B cell (primary cell): ENCODE measurements around the gene DCTPP1. TPM values are rescaled to one million over a fixed set of nuclear protein-coding genes. Genes with fewer than 3 reads are reported as not detected.

Experiments
- ATAC-seq: fragments of 200-7000 bp; cut with Tn5 transposase; one replicate; pipeline ENCODE4 v1.10.0; 2021; ENCODE audit warnings: low read depth, mild to moderate bottlenecking, moderate number of reproducible peaks, moderate library complexity
- CTCF ChIA-PET: fragments of 350-600 bp; sonication (Branson Sonifier 250); formaldehyde crosslinking; loops from one replicate; lab custom pipeline; 2021; ENCODE audit warnings: antibody characterized with exemption, inconsistent platforms; lab: Charles Lee
- POLR2A ChIA-PET: fragments of 350-600 bp; sonication (Branson Sonifier 250); formaldehyde crosslinking; loops from one replicate; lab custom pipeline; 2021; ENCODE audit warnings: antibody characterized with exemption; lab: Charles Lee
- DNase-seq: peaks from one replicate; pipeline ENCODE4 v3.0.0; 2013
- H2AFZ ChIP-seq: 2 replicates; pipeline ENCODE4 v1.6.1; 2012; ENCODE audit warnings: mild to moderate bottlenecking, low read depth, low read length; ENCODE audit not compliant: insufficient read depth, poor library complexity, severe bottlenecking
- H3K27ac ChIP-seq, 2 donors: 1 replicate in 1 of 2; 2 replicates in 1 of 2; pipeline ENCODE4 v1.5.1; 2012 to 2013; ENCODE audit warnings: low read length in 2 of 2, mild to moderate bottlenecking in 2 of 2, moderate library complexity in 1 of 2
- H3K27me3 ChIP-seq, 4 experiments: fragments of 200-600 bp in 1 of 4; sonication (generic) in 1 of 4; replicated peaks in 1 of 4; 1 replicate in 2 of 4; 2 replicates in 2 of 4; pipeline versions ENCODE4 v1.6.1 to v1.7.0; 2013 to 2016; ENCODE audit warnings: low read length in 3 of 4, mild to moderate bottlenecking in 2 of 4, mixed read lengths in 1 of 4, moderate library complexity in 1 of 4; ENCODE audit not compliant: insufficient read depth in 4 of 4, control insufficient read depth in 3 of 4; ENCODE audit errors: control extremely low read depth in 1 of 4
- H3K36me3 ChIP-seq, 2 experiments: replicated peaks in 1 of 2; 1 replicate in 1 of 2; 2 replicates in 1 of 2; pipeline versions ENCODE4 v1.6.1 to v1.7.1; 2013; ENCODE audit warnings: low read length in 1 of 2; ENCODE audit not compliant: insufficient read depth in 2 of 2, control insufficient read depth in 1 of 2; ENCODE audit errors: control extremely low read depth in 1 of 2, extremely low read depth in 1 of 2
- H3K4me1 ChIP-seq, 2 donors: fragments of 200-600 bp in 1 of 2; sonication (generic) in 1 of 2; 1 replicate in 1 of 2; 2 replicates in 1 of 2; pipeline versions ENCODE4 v1.5.1 to v1.6.1; 2013 to 2017; ENCODE audit warnings: low read length in 2 of 2; ENCODE audit not compliant: control insufficient read depth in 2 of 2, insufficient read depth in 2 of 2
- H3K4me2 ChIP-seq: replicated peaks from 2 replicates; pipeline ENCODE3; 2012; ENCODE audit warnings: mild to moderate bottlenecking, low read depth, low read length; ENCODE audit not compliant: poor library complexity, severe bottlenecking
- H3K4me3 ChIP-seq, 5 experiments: fragments of 200-600 bp in 1 of 5; sonication (generic) in 1 of 5; 1 replicate in 3 of 5; 2 replicates in 2 of 5; pipeline versions ENCODE4 v1.5.1 to v1.7.0; 2011 to 2016; ENCODE audit warnings: low read length in 4 of 5, mild to moderate bottlenecking in 4 of 5, low read depth in 2 of 5, control low read depth in 1 of 5, moderate library complexity in 1 of 5; ENCODE audit not compliant: insufficient read depth in 1 of 5; ENCODE audit errors: control extremely low read depth in 1 of 5, extremely low read depth in 1 of 5
- H3K79me2 ChIP-seq: fragments of 200-600 bp; sonication (generic); one replicate; pipeline ENCODE4 v1.6.0; 2016; ENCODE audit warnings: low read length; ENCODE audit not compliant: control insufficient read depth, insufficient read depth
- H3K9ac ChIP-seq: fragments of 200-600 bp; sonication (generic); 2 replicates; pipeline ENCODE4 v1.6.1; 2017; ENCODE audit warnings: mild to moderate bottlenecking, low read length, moderate library complexity
- H3K9me3 ChIP-seq, 3 donors: one replicate each; pipeline versions ENCODE4 v1.6.1 to v1.7.1; 2013; ENCODE audit warnings: low read length in 2 of 3; ENCODE audit not compliant: control insufficient read depth in 2 of 3, insufficient read depth in 1 of 3; ENCODE audit errors: control extremely low read depth in 1 of 3
- H4K20me1 ChIP-seq: 2 replicates; pipeline ENCODE4 v1.6.0; 2012; ENCODE audit warnings: mild to moderate bottlenecking, low read length; ENCODE audit not compliant: insufficient read depth, control insufficient read depth, poor library complexity, severe bottlenecking
- H3K27ac Mint-ChIP-seq: one replicate; pipeline ENCODE4 v1.8.0; 2021; ENCODE audit warnings: mixed read lengths
- H3K27me3 Mint-ChIP-seq: one replicate; pipeline ENCODE4 v1.8.0; 2021; ENCODE audit warnings: mixed read lengths
- H3K4me1 Mint-ChIP-seq: one replicate; pipeline ENCODE4 v1.8.0; 2021; ENCODE audit warnings: mixed read lengths
- H3K4me3 Mint-ChIP-seq: one replicate; pipeline ENCODE4 v1.8.0; 2021; ENCODE audit warnings: mixed read lengths
- H3K9me3 Mint-ChIP-seq: one replicate; pipeline ENCODE4 v1.8.0; 2022; ENCODE audit warnings: mixed read lengths; ENCODE audit not compliant: insufficient read depth
- CTCF ChIP-seq: fragments of 200-600 bp; IDR thresholded peaks from one replicate; pipeline ENCODE4 v1.8.0; 2022; ENCODE audit warnings: antibody characterized with exemption, mild to moderate bottlenecking
- EZH2 ChIP-seq: IDR thresholded peaks from 2 replicates; pipeline ENCODE4 v1.6.1; 2012; ENCODE audit warnings: borderline replicate concordance, low read depth, mild to moderate bottlenecking, moderate library complexity, low read length; ENCODE audit not compliant: insufficient read depth, poor library complexity, severe bottlenecking
- WGBS: methylation state at CpG from one replicate; pipeline ENCODE4 v1.1.5; 2013; ENCODE audit warnings: missing lambda C conversion rate; ENCODE audit not compliant: insufficient coverage; 5-methylcytosine and 5-hydroxymethylcytosine counted together
- intact Hi-C: fragments of 100-400 bp; cut with micrococcal nuclease; formaldehyde crosslinking; loops from one replicate; pipeline ENCODE4 v1.10.0; 2022
- polyA plus RNA-seq: library from polyadenylated mRNA; depleted of rRNA; stranded (reverse); fragments of >200 nt; gene quantifications from 2 replicates; pipeline ENCODE4 v1.2.3, GENCODE V29; 2012
- total RNA-seq, 2 donors: library from RNA; stranded (reverse); fragments of 120-200 nt in 1 of 2; gene quantifications; 1 replicate in 1 of 2; 2 replicates in 1 of 2; pipeline versions ENCODE4 v1.2.3 to v1.2.4, GENCODE V29; 2013 to 2022

The DCTPP1 gene
- total and polyA plus RNA-seq, 2 donors (not counting 1 experiment from before 2014, with no cell fraction given): 25.0 to 30.3 TPM

DNA sequence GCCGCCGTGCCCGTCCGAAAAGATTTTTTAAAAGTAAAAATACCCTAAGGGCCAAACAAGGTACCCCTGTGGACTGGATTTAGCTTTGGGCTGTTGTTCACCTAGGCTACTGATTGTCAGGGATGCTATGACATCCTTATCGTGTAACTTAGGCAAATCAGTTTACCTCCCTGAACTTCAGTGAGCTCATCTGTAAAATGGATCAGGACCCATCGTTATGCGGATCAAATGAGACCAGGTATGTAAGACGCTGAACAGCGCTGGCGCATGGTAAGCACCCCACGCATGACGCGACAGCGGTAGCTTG lies 23.1 kb downstream of the DCTPP1 start:
- Histone ChIP-seq H3K4me3 (peak overlapping the region; percentile 42 to 76 (median 66)), H4K20me1 (no peaks in the 10 kb centered on the region), H3K27ac (peak overlapping the region in 1 of 2 donors; percentile 2), H3K36me3 (peaks cover 0 to 2% of the 10 kb centered on the region in 2 experiments), H3K4me2 (peak overlapping the region; percentile 93), H3K4me1 (peaks cover 15 to 23% of the 10 kb centered on the region in 2 donors), H3K27me3 (no peaks in the 10 kb centered on the region), H3K79me2 (peaks cover 8% of the 10 kb centered on the region), H2AFZ (peak overlapping the region; percentile 79), H3K9ac (peak overlapping the region; percentile 69), H3K9me3 (no peaks in the 10 kb centered on the region)
- H3K27ac Mint-ChIP-seq: peak overlapping the region; percentile 96
- ChIA-PET POLR2A (interaction anchor here (0.6 to 2.0 kb wide), 12 partner anchors 9 to 584 kb away, joined by 3 to 11 read pairs (median 6); partner anchors contain the start of genes CORO1A, SEPTIN1 and ZNF48), CTCF (interaction anchor here (1.0 to 5.4 kb wide), 12 partner anchors 10 to 222 kb away, joined by 3 to 65 read pairs (median 4); partner anchors contain the start of genes SEPTIN1, TBC1D10B, ZNF48 and ZNF764)
- WGBS: 12% methylated on average over 10 of the region's 14 CpGs
- H3K4me3 Mint-ChIP-seq: peak overlapping the region; percentile 98
- no peak for DNase-seq
- H3K9me3 Mint-ChIP-seq: no peaks in the 10 kb centered on the region
- peaks cover 4% of the 10 kb centered on the region for H3K27me3 Mint-ChIP-seq
- TF ChIP-seq CTCF (no peak), EZH2 (no peak)
- ATAC-seq: peak; percentile 8
- peaks cover 21% of the 10 kb centered on the region for H3K4me1 Mint-ChIP-seq
- intact Hi-C loops: loop anchor here (1.0 kb wide), 3 partner anchors 28 to 71 kb away; no protein-coding TSS in a partner anchor

- ChIA-PET POLR2A (no interaction called here), CTCF (interaction anchor here (1.1 to 2.5 kb wide), 2 partner anchors 7 to 28 kb away, joined by 3 to 15 read pairs; partner anchors contain the start of genes DCTPP1 and ZNF771)
- Histone ChIP-seq H3K4me1 (peaks cover 11 to 24% of the 10 kb centered on the region in 2 donors), H3K4me3 (no peak overlapping the region), H3K36me3 (peaks cover 0 to 16% of the 10 kb centered on the region in 2 experiments), H4K20me1 (peaks cover 18% of the 10 kb centered on the region), H3K9ac (no peak overlapping the region), H2AFZ (no peak overlapping the region), H3K27me3 (no peaks in the 10 kb centered on the region), H3K27ac (no peak overlapping the region), H3K79me2 (peaks cover 30% of the 10 kb centered on the region), H3K4me2 (no peak overlapping the region), H3K9me3 (no peaks in the 10 kb centered on the region)
- no peaks in the 10 kb centered on the region for H3K9me3 Mint-ChIP-seq
- ATAC-seq: no peak
- peak overlapping the region; percentile 75 for H3K4me3 Mint-ChIP-seq
- WGBS: 85% methylated on average over 6 of the region's 8 CpGs
- H3K27me3 Mint-ChIP-seq: peaks cover 7% of the 10 kb centered on the region
- no peak overlapping the region for H3K27ac Mint-ChIP-seq
- DNase-seq: peak; percentile 6
- H3K4me1 Mint-ChIP-seq: peaks cover 19% of the 10 kb centered on the region
- intact Hi-C loops: no loop called here
- TF ChIP-seq CTCF (no peak), EZH2 (no peak)
These were observed 27.9 kb downstream of the DCTPP1 start for GRCh38 chr16:30401768-30402425.
